GM20000 (cell line): Measurements from ENCODE around the gene MAGI3.
A peak's percentile ranks its signal among the peaks of the same experiment; 100 is the strongest.
"Not testable (repeated sequence)": the region's sequence is repeated elsewhere in the genome, so short reads cannot be mapped to it uniquely, and the experiment has no call there.

Experiments used
- DNase-seq: peaks from one replicate; pipeline ENCODE4 v3.0.0; 2012; ENCODE audit warnings: low spot score
- CTCF ChIP-seq: IDR thresholded peaks from 2 replicates; pipeline ENCODE4 v1.5.1; 2012; ENCODE audit warnings: mild to moderate bottlenecking, control low read depth; ENCODE audit errors: extremely low read depth, missing control alignments

Gene MAGI3

GRCh38 chr1:113451710-113452109 is 61.4 kb downstream of the MAGI3 start:
- no peak for DNase-seq
- no peak for TF ChIP-seq CTCF

- no peak for TF ChIP-seq CTCF
- peak; percentile 14 for DNase-seq
Observed at GRCh38 chr1:113452921-113453770, 62.8 kb downstream of the MAGI3 start.

- DNase-seq: no peak
- TF ChIP-seq CTCF: no peak
Observed at GRCh38 chr1:113453771-113454083, 63.4 kb downstream of the MAGI3 start.

GRCh38 chr1:113455374-113455773 is 65.1 kb downstream of the MAGI3 start:
- no peak for DNase-seq
- no peak for TF ChIP-seq CTCF

- no peak for TF ChIP-seq CTCF
- DNase-seq: no peak
Observed at GRCh38 chr1:113456967-113457366, 66.7 kb downstream of the MAGI3 start.

- TF ChIP-seq CTCF: no peak
- no peak for DNase-seq
Observed at GRCh38 chr1:113459279-113459678, 69.0 kb downstream of the MAGI3 start.

GRCh38 chr1:113467991-113468390 is 77.7 kb downstream of the MAGI3 start:
- TF ChIP-seq CTCF: no peak
- no peak for DNase-seq

GRCh38 chr1:113478427-113479195 is 88.3 kb downstream of the MAGI3 start:
- DNase-seq: not testable (repeated sequence)
